Lung (tissue), 12 donors: ENCODE results near the gene MEGF10. TPM values are rescaled to one million over a fixed set of nuclear protein-coding genes. Genes with fewer than 3 reads are reported as not detected.
A peak's percentile ranks its signal among the peaks of the same experiment; 100 is the strongest.

Experiments
- ATAC-seq: fragments of 200-7000 bp; cut with Tn5 transposase; one replicate; pipeline ENCODE4 v1.9.1; 2020; ENCODE audit warnings: moderate number of reproducible peaks; ENCODE audit not compliant: insufficient read depth, low FRiP score
- DNase-seq, 3 donors: peaks; one replicate each; pipeline ENCODE4 v3.0.0-alpha.2; 2013 to 2017
- H3K27ac ChIP-seq, 2 donors: one replicate each; pipeline ENCODE4 v1.5.1; 2013; ENCODE audit warnings: mild to moderate bottlenecking in 2 of 2, moderate library complexity in 2 of 2, control low read depth in 1 of 2, inconsistent platforms in 1 of 2, low read depth in 1 of 2, low read length in 1 of 2
- H3K27me3 ChIP-seq, 3 donors: one replicate each; pipeline ENCODE4 v1.5.1; 2013; ENCODE audit warnings: low read length in 2 of 3; ENCODE audit not compliant: control insufficient read depth in 3 of 3, insufficient read depth in 3 of 3
- H3K36me3 ChIP-seq, 4 donors: one replicate each; pipeline ENCODE4 v1.5.1; 2013; ENCODE audit warnings: low read length in 4 of 4, mild to moderate bottlenecking in 1 of 4, moderate library complexity in 1 of 4; ENCODE audit not compliant: control insufficient read depth in 4 of 4, insufficient read depth in 4 of 4
- H3K4me1 ChIP-seq, 5 donors: one replicate each; pipeline ENCODE4 v1.5.1; 2013; ENCODE audit warnings: low read length in 5 of 5, mild to moderate bottlenecking in 2 of 5, moderate library complexity in 1 of 5; ENCODE audit not compliant: control insufficient read depth in 5 of 5, insufficient read depth in 5 of 5
- H3K4me3 ChIP-seq: one replicate; pipeline ENCODE4 v1.5.1; 2013; ENCODE audit warnings: mild to moderate bottlenecking, control low read depth, moderate library complexity
- H3K9ac ChIP-seq, 2 donors: one replicate each; pipeline ENCODE4 v1.5.1; 2013; ENCODE audit warnings: low read length in 2 of 2, control low read depth in 1 of 2; ENCODE audit not compliant: insufficient read depth in 1 of 2
- H3K9me3 ChIP-seq, 4 donors: one replicate each; pipeline ENCODE4 v1.5.1; 2013; ENCODE audit warnings: low read length in 3 of 4, mild to moderate bottlenecking in 1 of 4, moderate library complexity in 1 of 4; ENCODE audit not compliant: control insufficient read depth in 4 of 4, insufficient read depth in 3 of 4
- WGBS, 2 donors: extraction: QIAGEN DNeasy Blood & Tissue Kit; methylation state at CpG; one replicate each; pipeline ENCODE4 v1.1.7; 2013; 5-methylcytosine and 5-hydroxymethylcytosine counted together
- polyA plus RNA-seq, 2 donors: library from polyadenylated mRNA; stranded (reverse); fragments of 200-250 nt; gene quantifications; one replicate each; pipeline ENCODE4 v1.2.1, GENCODE V29; 2013
- total RNA-seq, 2 donors: library from RNA; depleted of rRNA in 1 of 2; stranded (reverse); fragments of >200 nt in 1 of 2; gene quantifications; one replicate each; pipeline ENCODE4 v1.2.1, GENCODE V29; 2014 to 2021
- TF ChIP-seq, protein P1 (sequence below): IDR thresholded peaks from 2 replicates; pipeline ENCODE4 v1.5.1; 2012; ENCODE audit warnings: mild to moderate bottlenecking; ENCODE audit errors: control extremely low read depth, extremely low read depth
- donor health status: control.
- donor health status: control.
- donor health status: Bipolar disorder and iron deficiency.
- donor health status: healthy.
- donor health status: DM: yes; HTN: yes; CAD: no.

MEGF10 gene
- total and polyA plus RNA-seq, 4 donors = 0.02 to 0.82 (median 0.12) TPM

DNA sequence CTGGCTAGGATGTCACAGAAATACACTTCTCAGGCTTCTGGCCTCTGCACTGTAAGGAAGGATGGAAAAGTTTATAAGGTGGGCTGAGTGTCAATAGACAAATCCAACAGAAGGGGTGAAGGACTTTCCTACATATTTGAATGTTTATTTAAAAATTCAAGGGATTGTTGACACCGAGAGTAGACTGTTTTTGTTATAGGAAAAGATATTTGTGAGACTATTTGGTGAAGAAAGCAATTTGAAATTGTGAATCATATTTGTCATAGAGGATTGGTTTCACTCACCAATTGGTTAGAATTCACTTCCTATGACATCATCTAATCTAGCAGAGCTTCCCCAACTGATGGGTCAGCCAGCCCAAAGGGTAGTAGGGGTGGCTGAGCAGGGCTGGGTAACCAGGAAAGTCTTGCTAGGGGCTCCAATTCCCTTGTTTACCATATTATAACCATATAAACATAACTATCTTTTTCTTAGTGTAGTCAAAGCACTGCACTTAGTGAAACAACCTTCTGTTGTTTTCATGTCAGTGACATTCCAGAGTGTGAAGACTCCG is 14.9 kb upstream of the MEGF10 start:
- H3K4me3 ChIP-seq = no peak overlapping the region
- ATAC-seq (no peak), DNase-seq (no peak)
- 69 to 85% methylated on average over 2 of the region's 2 CpGs for WGBS, 2 donors
- H3K27me3 ChIP-seq = no peaks in the 10 kb centered on the region
- no peaks in the 10 kb centered on the region for H3K36me3 ChIP-seq
- no peaks in the 10 kb centered on the region for H3K4me1 ChIP-seq
- TF ChIP-seq, protein P1, sequence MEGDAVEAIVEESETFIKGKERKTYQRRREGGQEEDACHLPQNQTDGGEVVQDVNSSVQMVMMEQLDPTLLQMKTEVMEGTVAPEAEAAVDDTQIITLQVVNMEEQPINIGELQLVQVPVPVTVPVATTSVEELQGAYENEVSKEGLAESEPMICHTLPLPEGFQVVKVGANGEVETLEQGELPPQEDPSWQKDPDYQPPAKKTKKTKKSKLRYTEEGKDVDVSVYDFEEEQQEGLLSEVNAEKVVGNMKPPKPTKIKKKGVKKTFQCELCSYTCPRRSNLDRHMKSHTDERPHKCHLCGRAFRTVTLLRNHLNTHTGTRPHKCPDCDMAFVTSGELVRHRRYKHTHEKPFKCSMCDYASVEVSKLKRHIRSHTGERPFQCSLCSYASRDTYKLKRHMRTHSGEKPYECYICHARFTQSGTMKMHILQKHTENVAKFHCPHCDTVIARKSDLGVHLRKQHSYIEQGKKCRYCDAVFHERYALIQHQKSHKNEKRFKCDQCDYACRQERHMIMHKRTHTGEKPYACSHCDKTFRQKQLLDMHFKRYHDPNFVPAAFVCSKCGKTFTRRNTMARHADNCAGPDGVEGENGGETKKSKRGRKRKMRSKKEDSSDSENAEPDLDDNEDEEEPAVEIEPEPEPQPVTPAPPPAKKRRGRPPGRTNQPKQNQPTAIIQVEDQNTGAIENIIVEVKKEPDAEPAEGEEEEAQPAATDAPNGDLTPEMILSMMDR = no peak
- no peak overlapping the region for H3K9ac ChIP-seq
- no peak overlapping the region for H3K27ac ChIP-seq
- H3K9me3 ChIP-seq = peaks cover 0 to 2% (median 0%) of the 10 kb centered on the region in 4 donors

DNA sequence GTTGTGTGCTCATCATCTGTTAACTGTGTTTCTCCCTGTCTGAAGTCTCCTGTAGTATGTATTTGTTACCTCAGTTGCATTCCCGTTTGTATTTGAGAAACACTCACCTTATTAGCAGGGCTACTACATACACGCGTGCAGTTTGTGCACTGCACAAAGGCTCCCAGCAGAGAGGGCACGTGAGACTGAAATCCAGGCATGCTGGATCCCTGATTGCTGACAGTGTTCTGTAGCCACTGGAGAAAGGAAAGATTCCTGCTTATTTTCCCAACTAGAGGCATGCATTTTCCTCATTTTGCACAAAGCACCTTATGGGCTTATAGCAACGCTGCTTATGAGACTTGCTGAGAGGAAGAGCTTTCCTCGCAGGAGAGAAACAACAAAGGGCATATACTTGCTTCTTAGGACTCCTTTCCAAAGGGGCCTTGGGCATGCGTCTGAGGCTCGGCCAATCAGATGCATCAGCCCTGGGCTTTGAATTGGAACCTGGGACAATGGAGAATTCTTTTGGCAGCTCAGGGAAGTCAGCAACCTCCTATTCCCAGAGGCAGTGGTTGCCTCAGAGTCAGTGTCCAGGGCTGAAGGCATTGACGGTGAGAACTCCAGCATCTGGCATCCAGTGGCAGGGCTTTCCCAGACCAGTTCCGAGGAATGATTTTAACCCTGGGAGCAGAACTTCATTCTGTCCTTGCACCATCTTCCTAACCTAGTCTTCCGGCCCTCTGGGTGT is 9.9 kb upstream of the MEGF10 start:
- TF ChIP-seq, protein P1 = no peak
- ATAC-seq (no peak), DNase-seq (peak in 1 of 3 donors; percentile 13)
- no peak overlapping the region for H3K4me3 ChIP-seq
- H3K27ac ChIP-seq = no peak overlapping the region
- WGBS, 2 donors = 71 to 89% methylated on average over 11 of the region's 11 CpGs
- no peak overlapping the region for H3K9ac ChIP-seq
- H3K9me3 ChIP-seq = no peaks in the 10 kb centered on the region
- no peaks in the 10 kb centered on the region for H3K36me3 ChIP-seq
- H3K27me3 ChIP-seq = peaks cover 0 to 5% (median 0%) of the 10 kb centered on the region in 3 donors
- no peaks in the 10 kb centered on the region for H3K4me1 ChIP-seq

DNA sequence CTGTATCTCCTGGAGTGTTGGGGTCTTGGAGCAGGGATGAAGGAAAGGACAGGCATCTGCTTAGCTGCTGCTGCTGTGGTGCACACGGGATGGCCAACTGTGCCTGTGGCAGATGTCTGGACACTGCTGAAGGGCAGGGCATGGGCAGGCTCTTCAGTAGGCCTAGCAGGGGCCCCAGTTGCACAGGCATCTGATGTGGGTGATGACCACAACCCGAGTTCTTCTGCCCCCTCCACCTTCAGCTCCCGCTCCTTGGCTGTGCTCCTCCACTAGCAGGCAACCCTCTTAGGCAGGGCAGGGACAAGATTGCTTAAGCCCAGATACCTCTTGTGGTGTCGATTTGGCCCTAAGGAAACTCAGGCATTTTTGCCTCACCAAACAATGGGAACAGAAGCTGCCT is 9.0 kb upstream of the MEGF10 start:
- no peak for ATAC-seq
- H3K9ac ChIP-seq = no peak overlapping the region
- H3K4me1 ChIP-seq = no peaks in the 10 kb centered on the region
- no peaks in the 10 kb centered on the region for H3K9me3 ChIP-seq
- H3K36me3 ChIP-seq = no peaks in the 10 kb centered on the region
- no peak overlapping the region for H3K4me3 ChIP-seq
- H3K27ac ChIP-seq = no peak overlapping the region
- WGBS, 2 donors = 87 to 90% methylated on average over 4 of the region's 4 CpGs
- no peak for DNase-seq
- TF ChIP-seq, protein P1 = no peak
- peaks cover 0 to 5% (median 0%) of the 10 kb centered on the region in 3 donors for H3K27me3 ChIP-seq
